SK-N-SH (cell line): ENCODE results near the gene PCGF2.

Source experiments
- EP300 ChIP-seq, 2 experiments: IDR thresholded peaks; 2 replicates each; pipeline versions ENCODE4 v1.4.0 to v1.6.1; 2012; ENCODE audit warnings: borderline replicate concordance in 1 of 2, low read depth in 1 of 2, low read length in 1 of 2
- POLR2AphosphoS5 ChIP-seq: IDR thresholded peaks from 2 replicates; pipeline ENCODE4 v1.6.1; 2012; ENCODE audit warnings: low read depth, low read length
- TF ChIP-seq, protein P1 (sequence below): fragments of 200-600 bp; sonication (generic); IDR thresholded peaks from 2 replicates; pipeline ENCODE4 v1.6.1; 2017; ENCODE audit warnings: antibody characterized with exemption, mild to moderate bottlenecking, moderate library complexity

DNA sequence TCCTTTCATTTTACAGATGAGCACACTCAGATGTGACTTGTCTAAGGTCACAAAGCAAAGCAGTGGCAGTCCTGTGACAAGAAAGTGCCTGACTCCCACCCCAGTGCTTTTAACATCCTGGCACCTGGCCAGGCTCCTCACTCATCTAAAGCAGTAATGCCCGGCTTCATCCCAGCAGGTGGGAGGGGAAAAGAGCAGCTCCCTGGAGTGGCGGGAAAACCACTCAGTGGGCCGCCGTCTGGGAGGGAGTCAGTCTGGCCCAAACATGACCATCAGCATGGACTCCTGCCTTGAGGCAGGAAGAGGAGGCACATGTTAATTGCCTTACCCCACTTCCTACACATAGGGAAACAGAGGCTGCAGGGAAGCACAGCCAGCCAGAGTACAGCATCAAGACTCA, 2.6 kb downstream of the PCGF2 start:
- TF ChIP-seq, protein P1, sequence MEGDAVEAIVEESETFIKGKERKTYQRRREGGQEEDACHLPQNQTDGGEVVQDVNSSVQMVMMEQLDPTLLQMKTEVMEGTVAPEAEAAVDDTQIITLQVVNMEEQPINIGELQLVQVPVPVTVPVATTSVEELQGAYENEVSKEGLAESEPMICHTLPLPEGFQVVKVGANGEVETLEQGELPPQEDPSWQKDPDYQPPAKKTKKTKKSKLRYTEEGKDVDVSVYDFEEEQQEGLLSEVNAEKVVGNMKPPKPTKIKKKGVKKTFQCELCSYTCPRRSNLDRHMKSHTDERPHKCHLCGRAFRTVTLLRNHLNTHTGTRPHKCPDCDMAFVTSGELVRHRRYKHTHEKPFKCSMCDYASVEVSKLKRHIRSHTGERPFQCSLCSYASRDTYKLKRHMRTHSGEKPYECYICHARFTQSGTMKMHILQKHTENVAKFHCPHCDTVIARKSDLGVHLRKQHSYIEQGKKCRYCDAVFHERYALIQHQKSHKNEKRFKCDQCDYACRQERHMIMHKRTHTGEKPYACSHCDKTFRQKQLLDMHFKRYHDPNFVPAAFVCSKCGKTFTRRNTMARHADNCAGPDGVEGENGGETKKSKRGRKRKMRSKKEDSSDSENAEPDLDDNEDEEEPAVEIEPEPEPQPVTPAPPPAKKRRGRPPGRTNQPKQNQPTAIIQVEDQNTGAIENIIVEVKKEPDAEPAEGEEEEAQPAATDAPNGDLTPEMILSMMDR: no peak
- TF ChIP-seq POLR2AphosphoS5: no peak
- TF ChIP-seq EP300 (IDR thresholded peaks at IDR 0.05; ENCODE audit: borderline replicate concordance in 1 of 2, low read depth in 1 of 2, low read length in 1 of 2): no peak
